Airway epithelial cell (primary cell): ENCODE results near the gene FOXO1. TPM values are rescaled to one million over a fixed set of nuclear protein-coding genes. Genes with fewer than 3 reads are reported as not detected.

Experiments used
- total RNA-seq: library from RNA; depleted of rRNA; stranded (reverse); fragments of >200 nt; gene quantifications from 2 replicates; pipeline ENCODE4 v1.2.3, GENCODE V29; 2015

The FOXO1 gene
- total RNA-seq, result 7.5 and 7.8 TPM in 2 replicates

GRCh38 chr13:40666045-40666932 is at the start of gene FOXO1:
Gene FOXO1, minus strand, starts transcription at chr13:40666641. Its CDS starts 429 bp downstream, at chr13:40666212.

Other genes starting within 250 kb of the FOXO1 start
- 18.8 and 20.2 TPM in 2 replicates for gene MRPS31, start 104.5 kb upstream of the FOXO1 start, total RNA-seq
- gene SLC25A15, start 123.0 kb upstream of the FOXO1 start, total RNA-seq, result 19.5 and 20.9 TPM in 2 replicates